Lower leg skin (tissue), 4 donors: ENCODE results near the gene SGCE. TPM values are rescaled to one million over a fixed set of nuclear protein-coding genes. Genes with fewer than 3 reads are reported as not detected.

ENCODE experiments used
- DNase-seq, 2 donors: peaks; one replicate each; pipeline ENCODE4 v3.0.0-alpha.2; 2019; ENCODE audit warnings: low spot score in 2 of 2
- H3K4me3 ChIP-seq: fragments of 200-600 bp; sonication (generic); 2 replicates; pipeline ENCODE4 v1.5.1; 2017; ENCODE audit warnings: mild to moderate bottlenecking, low read depth; ENCODE audit not compliant: poor library complexity, severe bottlenecking
- CTCF ChIP-seq, 3 donors: fragments of 450-650 bp; IDR thresholded peaks; one replicate each; pipeline ENCODE4 v1.5.1; 2016; ENCODE audit warnings: antibody characterized with exemption in 3 of 3, mild to moderate bottlenecking in 3 of 3, moderate library complexity in 2 of 3
- POLR2A ChIP-seq, 2 donors: fragments of 450-650 bp; IDR thresholded peaks; one replicate each; pipeline ENCODE4 v1.6.1; 2016 to 2017; ENCODE audit warnings: antibody characterized with exemption in 2 of 2, mild to moderate bottlenecking in 1 of 2, moderate library complexity in 1 of 2
- WGBS, 2 donors: methylation state at CpG; one replicate each; pipeline ENCODE4 v1.1.5; 2018; 5-methylcytosine and 5-hydroxymethylcytosine counted together
- intact Hi-C: fragments of 100-400 bp; cut with DNase I; formaldehyde crosslinking; loops from one replicate; pipeline ENCODE4 v1.15.0; 2023; ENCODE audit warnings: low total_unique reads
- total RNA-seq, 4 donors: library from RNA; depleted of rRNA; stranded (reverse); fragments of >200 nt; gene quantifications; one replicate each; pipeline ENCODE4 v1.1.0, GENCODE V29; 2016

The SGCE gene
- total RNA-seq, 4 donors from 2014 or later: 9.8 to 25.7 (median 17.8) TPM

DNA sequence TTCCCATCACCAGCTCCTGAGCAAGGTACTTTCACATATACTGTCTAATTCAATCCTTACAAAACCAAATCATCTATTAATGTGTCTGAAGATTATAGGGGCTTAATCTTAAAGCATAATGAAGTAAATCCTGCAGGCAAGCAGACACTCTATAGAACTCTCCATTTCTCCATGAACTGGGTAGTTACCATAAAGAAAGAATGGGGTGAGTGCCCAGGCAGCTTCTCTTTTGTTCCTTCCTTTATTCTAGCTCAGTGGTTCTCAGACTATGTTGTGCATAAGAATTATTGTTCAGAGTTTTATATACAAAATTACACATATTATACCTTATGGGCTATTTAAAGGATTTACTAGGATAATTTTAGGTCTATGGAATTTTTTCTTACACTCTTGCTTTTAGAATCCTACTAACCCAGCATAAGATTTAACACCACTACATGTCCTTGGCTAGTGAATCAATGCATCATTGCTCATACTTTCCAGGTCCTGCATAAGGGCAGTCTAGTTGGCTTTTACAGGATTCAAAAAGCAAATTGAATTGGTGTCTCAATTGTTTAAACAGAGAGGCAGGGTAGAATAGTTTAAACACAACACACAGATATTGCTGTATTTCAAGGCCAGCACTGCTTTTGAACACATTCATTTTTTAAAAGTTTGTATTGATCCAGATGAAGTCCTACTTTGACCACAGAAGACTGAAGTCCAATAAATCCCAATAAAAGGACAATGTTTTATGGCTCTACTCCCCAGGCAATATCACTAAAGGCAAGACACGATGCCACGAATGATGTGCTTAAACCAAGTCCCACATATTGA lies 12.9 kb downstream of the SGCE start:
- WGBS, 2 donors: 51 to 58% methylated on average over 2 of the region's 2 CpGs
- intact Hi-C loops: no loop called here
- TF ChIP-seq POLR2A (IDR thresholded peaks at IDR 0.05): no peak
- no peak for TF ChIP-seq CTCF (IDR thresholded peaks at IDR 0.05)
- no peak for DNase-seq
- H3K4me3 ChIP-seq: no peak overlapping the region

GRCh38 chr7:94639384-94639783 lies 16.5 kb downstream of the SGCE start:
- intact Hi-C loops: no loop called here
- H3K4me3 ChIP-seq: no peak overlapping the region
- no peak for DNase-seq
- no peak for TF ChIP-seq CTCF (IDR thresholded peaks at IDR 0.05)
- TF ChIP-seq POLR2A (IDR thresholded peaks at IDR 0.05): no peak
- 81 to 90% methylated on average over 1 of the region's 1 CpG for WGBS, 2 donors

DNA sequence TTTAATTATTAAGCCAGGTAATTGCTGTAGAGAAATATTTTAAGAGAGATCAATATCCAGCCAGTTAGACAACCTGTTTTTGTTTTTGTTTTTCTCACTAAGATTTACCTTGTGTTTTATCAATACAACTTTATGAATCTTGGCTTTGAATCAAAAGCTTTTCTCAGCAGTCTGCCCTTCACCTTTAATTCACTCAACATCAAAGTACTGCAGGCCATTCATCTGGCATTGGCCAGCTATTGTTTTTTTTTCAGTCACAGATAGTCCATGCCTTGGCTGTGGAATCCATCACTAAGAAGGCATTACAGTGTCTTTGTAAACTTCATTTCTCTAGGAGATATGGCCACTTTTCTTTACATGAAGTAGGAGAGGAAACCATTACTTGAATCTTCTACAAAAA lies 20.2 kb downstream of the SGCE start:
- intact Hi-C loops: no loop called here
- no peak for TF ChIP-seq POLR2A (IDR thresholded peaks at IDR 0.05)
- TF ChIP-seq CTCF (IDR thresholded peaks at IDR 0.05): no peak
- no peak overlapping the region for H3K4me3 ChIP-seq
- no peak for DNase-seq

- intact Hi-C loops: no loop called here
- DNase-seq: no peak
- WGBS, 2 donors: 88 to 90% methylated on average over 6 of the region's 6 CpGs
- no peak overlapping the region for H3K4me3 ChIP-seq
- TF ChIP-seq POLR2A (IDR thresholded peaks at IDR 0.05) (no peak), CTCF (IDR thresholded peaks at IDR 0.05) (no peak)
Measured at GRCh38 chr7:94634502-94634901, 21.4 kb downstream of the SGCE start.

- 78 to 79% methylated on average over 2 of the region's 2 CpGs for WGBS, 2 donors
- intact Hi-C loops: no loop called here
- no peak for DNase-seq
- TF ChIP-seq POLR2A (IDR thresholded peaks at IDR 0.05): no peak
- no peak for TF ChIP-seq CTCF (IDR thresholded peaks at IDR 0.05)
- no peak overlapping the region for H3K4me3 ChIP-seq
Measured at GRCh38 chr7:94633687-94634086, 22.2 kb downstream of the SGCE start.

- DNase-seq: no peak
- no peak overlapping the region for H3K4me3 ChIP-seq
- intact Hi-C loops: no loop called here
- TF ChIP-seq CTCF (IDR thresholded peaks at IDR 0.05): no peak
- no peak for TF ChIP-seq POLR2A (IDR thresholded peaks at IDR 0.05)
- 65 to 73% methylated on average over 4 of the region's 4 CpGs for WGBS, 2 donors
Measured at GRCh38 chr7:94633014-94633341, 23.0 kb downstream of the SGCE start.
